Uterus (tissue), 4 donors: ENCODE data around the gene HOXD4. TPM values are rescaled to one million over a fixed set of nuclear protein-coding genes. Genes with fewer than 3 reads are reported as not detected.

ENCODE experiments used
- DNase-seq, 2 donors: peaks; one replicate each; pipeline ENCODE4 v3.0.0-alpha.2; 2019 to 2020
- H3K27ac ChIP-seq, 2 donors: fragments of 200-600 bp; sonication (generic); 1 replicate in 1 of 2; 2 replicates in 1 of 2; pipeline ENCODE4 v1.5.1; 2016 to 2018
- H3K27me3 ChIP-seq, 2 donors: fragments of 200-600 bp; sonication (generic); one replicate each; pipeline ENCODE4 v1.5.1; 2018 to 2019; ENCODE audit warnings: control low read depth in 1 of 2
- H3K36me3 ChIP-seq, 2 donors: fragments of 200-600 bp; sonication (generic); one replicate each; pipeline ENCODE4 v1.5.1; 2019; ENCODE audit warnings: control low read depth in 1 of 2
- H3K4me1 ChIP-seq, 2 donors: fragments of 200-600 bp; sonication (generic); one replicate each; pipeline ENCODE4 v1.5.1; 2018 to 2019; ENCODE audit warnings: control low read depth in 1 of 2
- H3K4me3 ChIP-seq, 2 donors: fragments of 200-600 bp; sonication (generic); 1 replicate in 1 of 2; 2 replicates in 1 of 2; pipeline ENCODE4 v1.5.1; 2018 to 2019; ENCODE audit warnings: mild to moderate bottlenecking in 1 of 2
- H3K9me3 ChIP-seq, 2 donors: fragments of 200-600 bp; sonication (generic); one replicate each; pipeline ENCODE4 v1.5.1; 2019; ENCODE audit warnings: control low read depth in 1 of 2
- CTCF ChIP-seq, 4 experiments: fragments of 200-600 bp in 2 of 4; fragments of 450-650 bp in 2 of 4; sonication (generic) in 2 of 4; IDR thresholded peaks; one replicate each; pipeline ENCODE4 v1.5.1; 2016 to 2019; ENCODE audit warnings: antibody characterized with exemption in 4 of 4, mild to moderate bottlenecking in 2 of 4, moderate library complexity in 1 of 4
- POLR2A ChIP-seq, 2 donors: fragments of 450-650 bp; IDR thresholded peaks; one replicate each; pipeline ENCODE4 v1.6.1; 2016; ENCODE audit warnings: antibody characterized with exemption in 2 of 2, mild to moderate bottlenecking in 1 of 2, moderate library complexity in 1 of 2
- intact Hi-C: fragments of 100-400 bp; cut with DNase I; formaldehyde crosslinking; loops from one replicate; pipeline ENCODE4 v1.15.1; 2023; ENCODE audit warnings: low total_unique reads
- total RNA-seq, 4 donors: library from RNA; depleted of rRNA in 3 of 4; stranded (reverse); fragments of >200 nt in 3 of 4; gene quantifications; one replicate each; pipeline versions ENCODE4 v1.1.0 to v1.2.4, GENCODE V29; 2014 to 2023
- donor health status: DM: yes; HTN: yes; CAD: no.

Gene HOXD4
- total RNA-seq, 4 donors from 2014 or later, result 6.8 to 41.6 (median 13.0) TPM

DNA sequence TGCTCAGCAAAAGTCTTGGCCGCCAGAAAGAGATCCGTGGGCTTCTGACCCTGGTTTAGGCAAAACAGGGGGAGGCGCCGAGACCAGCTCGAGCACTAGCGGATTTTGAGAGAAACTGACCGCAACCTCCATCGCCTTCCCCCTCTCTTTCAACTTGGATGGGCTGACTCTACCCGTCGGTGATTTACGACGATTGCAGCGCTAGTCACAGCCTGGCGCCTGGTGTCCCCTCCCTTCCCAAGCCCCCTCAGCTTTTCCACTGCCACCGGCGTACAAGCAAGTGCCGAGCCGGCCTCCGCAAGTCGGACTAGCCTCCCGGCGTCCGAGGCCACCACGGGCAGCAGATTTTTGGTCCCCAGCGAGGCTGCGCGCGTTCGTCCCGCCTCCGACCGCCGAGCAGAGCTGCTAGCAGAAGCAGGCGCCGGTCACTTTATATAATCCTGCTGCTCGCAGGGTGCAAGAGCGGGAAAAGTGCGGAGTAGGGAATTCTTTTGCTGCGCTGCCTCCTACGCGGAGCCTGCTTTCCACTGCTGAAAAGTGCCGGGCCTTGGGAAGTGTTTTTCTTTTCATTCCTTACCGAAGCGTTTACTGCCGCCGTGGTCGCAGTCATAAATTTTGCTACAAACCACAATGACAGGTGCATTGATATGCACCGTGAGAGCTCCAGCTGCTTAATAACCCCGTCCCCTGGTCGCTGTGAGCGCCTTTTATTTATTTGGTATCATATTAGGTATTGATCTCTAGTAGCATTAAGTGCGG, 13.4 kb downstream of the HOXD4 start:
- no peaks in the 10 kb centered on the region for H3K9me3 ChIP-seq
- no peak for DNase-seq
- H3K36me3 ChIP-seq, result no peaks in the 10 kb centered on the region
- H3K4me1 ChIP-seq, result no peaks in the 10 kb centered on the region
- H3K27me3 ChIP-seq, result no peaks in the 10 kb centered on the region
- intact Hi-C loops, result no loop called here
- peak overlapping the region; percentile 42 to 72 for H3K27ac ChIP-seq
- H3K4me3 ChIP-seq, result peak overlapping the region; percentile 8 to 11
- no peak for TF ChIP-seq POLR2A (IDR thresholded peaks at IDR 0.05)
- TF ChIP-seq CTCF (IDR thresholded peaks at IDR 0.05), result no peak

DNA sequence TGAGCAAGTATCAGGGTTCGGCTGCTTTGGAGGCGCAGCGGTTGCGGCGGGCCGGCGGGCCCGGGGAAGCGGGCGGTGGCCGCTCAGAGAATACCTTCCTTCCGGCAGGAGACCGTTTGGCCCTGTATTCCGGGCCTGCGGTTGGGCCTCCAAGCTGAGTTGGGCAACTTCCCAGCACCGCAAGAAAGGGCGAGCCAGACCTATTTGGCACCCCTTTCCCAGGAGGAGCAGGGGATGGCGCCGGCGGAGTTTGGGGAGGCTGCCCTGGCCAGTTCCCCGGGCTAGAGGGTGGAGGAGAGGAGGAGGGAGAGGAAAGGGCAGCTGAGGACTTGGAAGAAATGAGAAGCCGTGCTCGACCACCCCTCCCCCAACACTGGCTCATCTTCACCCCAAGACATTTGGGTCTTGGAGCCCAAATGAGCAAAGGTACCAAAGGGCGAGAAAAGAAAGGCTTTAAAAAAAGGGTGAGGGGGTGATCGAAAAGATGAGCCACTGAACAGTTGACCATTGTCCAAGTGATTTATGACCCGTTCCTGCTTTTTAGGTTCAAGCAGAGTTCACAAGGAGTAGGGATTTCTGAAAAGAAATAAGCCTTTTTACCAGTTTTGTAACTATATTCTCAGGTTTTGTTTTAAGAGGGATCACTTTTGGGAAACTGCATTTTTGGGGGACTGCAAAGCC, 14.2 kb downstream of the HOXD4 start:
- H3K4me1 ChIP-seq, result no peaks in the 10 kb centered on the region
- peak overlapping the region; percentile 42 to 72 for H3K27ac ChIP-seq
- no peak for TF ChIP-seq POLR2A (IDR thresholded peaks at IDR 0.05)
- TF ChIP-seq CTCF (IDR thresholded peaks at IDR 0.05), result no peak
- H3K36me3 ChIP-seq, result no peaks in the 10 kb centered on the region
- peak overlapping the region; percentile 8 to 11 for H3K4me3 ChIP-seq
- H3K9me3 ChIP-seq, result no peaks in the 10 kb centered on the region
- H3K27me3 ChIP-seq, result no peaks in the 10 kb centered on the region
- intact Hi-C loops, result no loop called here
- DNase-seq, result peak in 1 of 2 donors; percentile 60

DNA sequence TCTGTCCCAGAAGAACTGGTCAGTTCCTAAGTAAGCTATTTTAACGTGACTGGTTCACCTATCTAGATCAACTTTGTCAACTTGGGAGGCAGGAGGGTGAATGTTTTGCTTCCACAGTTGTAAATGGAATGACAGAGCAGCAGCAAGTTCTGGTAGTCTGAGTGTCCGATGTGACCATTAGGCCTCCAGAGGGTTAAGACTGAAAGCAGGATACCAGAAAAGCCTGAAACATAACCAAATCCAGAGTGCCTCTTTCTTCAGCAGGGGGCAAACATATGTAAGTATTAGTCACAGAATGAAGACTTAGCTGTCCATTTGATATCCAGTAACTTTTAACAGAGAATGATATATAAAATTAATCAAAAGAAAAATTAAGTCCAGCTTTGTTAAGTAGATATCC, 14.9 kb downstream of the HOXD4 start:
- intact Hi-C loops, result no loop called here
- no peak for TF ChIP-seq CTCF (IDR thresholded peaks at IDR 0.05)
- TF ChIP-seq POLR2A (IDR thresholded peaks at IDR 0.05), result no peak
- Histone ChIP-seq H3K36me3 (no peaks in the 10 kb centered on the region), H3K27me3 (no peaks in the 10 kb centered on the region), H3K4me1 (no peaks in the 10 kb centered on the region), H3K4me3 (no peak overlapping the region), H3K27ac (peak overlapping the region; percentile 42 to 72), H3K9me3 (no peaks in the 10 kb centered on the region)
- DNase-seq, result no peak

DNA sequence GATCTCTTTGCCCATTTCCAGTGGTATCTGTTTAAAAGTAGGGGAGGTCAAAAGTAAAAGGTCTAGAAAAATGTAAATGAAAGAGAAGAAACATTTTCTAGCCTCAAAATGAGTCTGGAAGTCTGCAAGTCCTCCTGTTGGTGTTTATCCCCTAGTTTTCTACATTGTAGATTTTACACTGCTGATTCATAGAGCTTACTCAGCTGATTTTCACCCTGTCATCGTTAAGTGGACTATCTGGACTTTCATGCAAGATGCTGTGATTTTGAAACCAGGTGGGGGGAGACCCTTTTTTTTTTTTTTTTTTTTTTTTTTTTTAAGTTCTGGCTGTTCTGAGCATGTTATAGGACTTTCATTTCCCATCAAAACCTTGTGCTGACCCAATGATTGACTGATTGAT, 16.0 kb downstream of the HOXD4 start:
- TF ChIP-seq POLR2A (IDR thresholded peaks at IDR 0.05), result no peak
- TF ChIP-seq CTCF (IDR thresholded peaks at IDR 0.05), result no peak
- no peak overlapping the region for H3K4me3 ChIP-seq
- no peak overlapping the region for H3K27ac ChIP-seq
- no peaks in the 10 kb centered on the region for H3K4me1 ChIP-seq
- no peaks in the 10 kb centered on the region for H3K36me3 ChIP-seq
- no peaks in the 10 kb centered on the region for H3K27me3 ChIP-seq
- H3K9me3 ChIP-seq, result no peaks in the 10 kb centered on the region
- intact Hi-C loops, result no loop called here
- no peak for DNase-seq

- Histone ChIP-seq H3K4me1 (no peaks in the 10 kb centered on the region), H3K36me3 (no peaks in the 10 kb centered on the region), H3K9me3 (no peaks in the 10 kb centered on the region), H3K27ac (peak overlapping the region in 1 of 2 donors; percentile 83), H3K27me3 (no peaks in the 10 kb centered on the region), H3K4me3 (no peak overlapping the region)
- intact Hi-C loops, result no loop called here
- no peak for DNase-seq
- TF ChIP-seq CTCF (IDR thresholded peaks at IDR 0.05) (no peak), POLR2A (IDR thresholded peaks at IDR 0.05) (no peak)
Observed at GRCh38 chr2:176169181-176169580, 17.8 kb downstream of the HOXD4 start.
